B cell (primary cell): Measurements from ENCODE around the gene OSER1.

Source experiments
- EZH2 ChIP-seq: IDR thresholded peaks from 2 replicates; pipeline ENCODE4 v1.6.1; 2012; ENCODE audit warnings: borderline replicate concordance, low read depth, mild to moderate bottlenecking, moderate library complexity, low read length; ENCODE audit not compliant: insufficient read depth, poor library complexity, severe bottlenecking
- TF ChIP-seq, protein P1 (sequence below): fragments of 200-600 bp; IDR thresholded peaks from one replicate; pipeline ENCODE4 v1.8.0; 2022; ENCODE audit warnings: antibody characterized with exemption, mild to moderate bottlenecking

- TF ChIP-seq, protein P1, sequence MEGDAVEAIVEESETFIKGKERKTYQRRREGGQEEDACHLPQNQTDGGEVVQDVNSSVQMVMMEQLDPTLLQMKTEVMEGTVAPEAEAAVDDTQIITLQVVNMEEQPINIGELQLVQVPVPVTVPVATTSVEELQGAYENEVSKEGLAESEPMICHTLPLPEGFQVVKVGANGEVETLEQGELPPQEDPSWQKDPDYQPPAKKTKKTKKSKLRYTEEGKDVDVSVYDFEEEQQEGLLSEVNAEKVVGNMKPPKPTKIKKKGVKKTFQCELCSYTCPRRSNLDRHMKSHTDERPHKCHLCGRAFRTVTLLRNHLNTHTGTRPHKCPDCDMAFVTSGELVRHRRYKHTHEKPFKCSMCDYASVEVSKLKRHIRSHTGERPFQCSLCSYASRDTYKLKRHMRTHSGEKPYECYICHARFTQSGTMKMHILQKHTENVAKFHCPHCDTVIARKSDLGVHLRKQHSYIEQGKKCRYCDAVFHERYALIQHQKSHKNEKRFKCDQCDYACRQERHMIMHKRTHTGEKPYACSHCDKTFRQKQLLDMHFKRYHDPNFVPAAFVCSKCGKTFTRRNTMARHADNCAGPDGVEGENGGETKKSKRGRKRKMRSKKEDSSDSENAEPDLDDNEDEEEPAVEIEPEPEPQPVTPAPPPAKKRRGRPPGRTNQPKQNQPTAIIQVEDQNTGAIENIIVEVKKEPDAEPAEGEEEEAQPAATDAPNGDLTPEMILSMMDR: no peak
- no peak for TF ChIP-seq EZH2
Observed at GRCh38 chr20:44166008-44166407, 44.6 kb downstream of the OSER1 start.
